Liver (tissue), 3 donors: ENCODE measurements around the gene IMPA2.

Experiments
- CTCF ChIP-seq: fragments of 150-350 bp; IDR thresholded peaks from 2 replicates; pipeline ENCODE4 v1.5.1; 2017; ENCODE audit warnings: improper control_type of control experiment, low read depth, low read length; ENCODE audit not compliant: missing input control
- MAX ChIP-seq: IDR thresholded peaks from 2 replicates; pipeline ENCODE4 v1.6.1; 2016; ENCODE audit warnings: antibody characterized with exemption
- SP1 ChIP-seq: IDR thresholded peaks from 2 replicates; pipeline ENCODE4 v1.6.1; 2018; ENCODE audit warnings: antibody characterized with exemption, mild to moderate bottlenecking
- donor health status: healthy.
- donor health status: healthy.

- TF ChIP-seq SP1 (no peak), CTCF (no peak), MAX (no peak)
Observed at GRCh38 chr18:11977153-11977466, 4.2 kb upstream of the IMPA2 start.
